ENCODE measurements around the gene CNTN4. TPM values are rescaled to one million over a fixed set of nuclear protein-coding genes. Genes with fewer than 3 reads are reported as not detected.

CNTN4 gene
- total and polyA plus RNA-seq, 2 donors (not counting 3 experiments of a cell fraction or from before 2014, with no cell fraction given), result not detected

GRCh38 chr3:3089017-3089416 is 990.4 kb downstream of the CNTN4 start:
- no peak overlapping the region for H3K9ac ChIP-seq (replicated peaks; ENCODE audit: extremely low read depth, insufficient read depth, low read length)
- dilution Hi-C loops (cut with MboI; ENCODE audit: extremely low pct_ligation_motif_present, low sequenced_read_pairs) (no loop called here), intact Hi-C loops (cut with micrococcal nuclease) (no loop called here)
- no peaks in the 10 kb centered on the region for H3K36me3 ChIP-seq (ENCODE audit: control insufficient read depth in 2 of 2, extremely low read depth in 1 of 2, insufficient read depth in 2 of 2, low read length in 2 of 2)
- no peaks in the 10 kb centered on the region for H3K27me3 ChIP-seq (ENCODE audit: control insufficient read depth in 2 of 2, insufficient read depth in 2 of 2, low read length in 2 of 2)
- no peaks in the 10 kb centered on the region for H3K9me1 ChIP-seq (replicated peaks; ENCODE audit: control insufficient read depth, extremely low read depth, insufficient read depth, low read length)
- BruUV-seq (replicated peaks), result no TSS peak
- H4K20me1 ChIP-seq (replicated peaks; ENCODE audit: control insufficient read depth, extremely low read depth, insufficient read depth, low read length), result no peaks in the 10 kb centered on the region
- no peak overlapping the region for H3K27ac ChIP-seq (ENCODE audit: insufficient read depth, low read depth, low read length)
- H2AFZ ChIP-seq (ENCODE audit: low read depth, low read length), result no peak overlapping the region
- DNase-seq (ENCODE audit: low read depth, low spot score) (no peak), FAIRE-seq (no peak)
- H3K9me3 ChIP-seq (replicated peaks; ENCODE audit: control insufficient read depth, insufficient read depth, low read length), result peaks cover 2% of the 10 kb centered on the region
- TF ChIP-seq GATA2 (IDR thresholded peaks at IDR 0.05; ENCODE audit: insufficient read depth, insufficient read length, low read depth, low read length) (no peak), POLR2A (IDR thresholded peaks at IDR 0.05; ENCODE audit: low read depth, low read length) (no peak), MAX (IDR thresholded peaks at IDR 0.05; ENCODE audit: insufficient read depth, insufficient read length) (no peak), CTCF (IDR thresholded peaks at IDR 0.05; ENCODE audit: extremely low read depth in 1 of 2, insufficient read depth in 1 of 2, low read depth in 1 of 2, low read length in 2 of 2) (no peak), MYC (IDR thresholded peaks at IDR 0.05; ENCODE audit: low read depth, low read length) (no peak), POLR2AphosphoS5 (IDR thresholded peaks at IDR 0.05; ENCODE audit: insufficient read depth, low read depth, low read length) (no peak), FOS (IDR thresholded peaks at IDR 0.05; ENCODE audit: borderline replicate concordance, insufficient read depth, low read length) (no peak), JUN (IDR thresholded peaks at IDR 0.05; ENCODE audit: borderline replicate concordance, insufficient read depth, insufficient read length, low read depth) (no peak), EZH2 (IDR thresholded peaks at IDR 0.05; ENCODE audit: borderline replicate concordance, low read depth, low read length, severe bottlenecking) (no peak)
- POLR2A ChIA-PET, result no interaction called here
- CTCF ChIA-PET, result no interaction called here
- H3K4me2 ChIP-seq (ENCODE audit: insufficient read depth, low read length), result no peak overlapping the region
- no peaks in the 10 kb centered on the region for H3K4me1 ChIP-seq (ENCODE audit: control insufficient read depth, extremely low read depth, insufficient read depth, low read length)
- no peak overlapping the region for H3K4me3 ChIP-seq (replicated peaks in 1 of 3; ENCODE audit: insufficient read depth in 1 of 3, low read depth in 1 of 3, low read length in 3 of 3)
- H3K79me2 ChIP-seq (ENCODE audit: control insufficient read depth, insufficient read depth, low read length), result no peaks in the 10 kb centered on the region

All from endothelial cell of umbilical vein (primary cell).